Suprapubic skin (tissue), 4 donors: ENCODE results near the gene KIAA1755. TPM values are rescaled to one million over a fixed set of nuclear protein-coding genes. Genes with fewer than 3 reads are reported as not detected.
"Not testable (repeated sequence)": the region's sequence is repeated elsewhere in the genome, so short reads cannot be mapped to it uniquely, and the experiment has no call there.

Source experiments
- DNase-seq, 2 donors: peaks; one replicate each; pipeline ENCODE4 v3.0.0-alpha.2; 2019; ENCODE audit warnings: low spot score in 2 of 2
- H3K27ac ChIP-seq: fragments of 200-600 bp; sonication (generic); one replicate; pipeline ENCODE4 v1.5.1; 2019
- H3K27me3 ChIP-seq: fragments of 200-600 bp; sonication (generic); one replicate; pipeline ENCODE4 v1.5.1; 2019
- H3K36me3 ChIP-seq: fragments of 200-600 bp; sonication (generic); one replicate; pipeline ENCODE4 v1.5.1; 2019
- H3K4me1 ChIP-seq: fragments of 200-600 bp; sonication (generic); one replicate; pipeline ENCODE4 v1.5.1; 2019
- H3K4me3 ChIP-seq: fragments of 200-600 bp; sonication (generic); one replicate; pipeline ENCODE4 v1.5.1; 2019; ENCODE audit warnings: mild to moderate bottlenecking
- H3K9me3 ChIP-seq: fragments of 200-600 bp; sonication (generic); one replicate; pipeline ENCODE4 v1.5.1; 2019
- EP300 ChIP-seq: sonication (generic); formaldehyde crosslinking; IDR thresholded peaks from one replicate; pipeline ENCODE4 v1.6.1; 2017; ENCODE audit warnings: antibody characterized with exemption
- POLR2A ChIP-seq, 2 donors: fragments of 450-650 bp; IDR thresholded peaks; one replicate each; pipeline ENCODE4 v1.6.1; 2017; ENCODE audit warnings: antibody characterized with exemption in 2 of 2, mild to moderate bottlenecking in 2 of 2, moderate library complexity in 2 of 2
- POLR2AphosphoS5 ChIP-seq, 3 donors: sonication (generic); formaldehyde crosslinking; IDR thresholded peaks; one replicate each; pipeline ENCODE4 v1.6.1; 2017; ENCODE audit warnings: antibody characterized with exemption in 3 of 3
- WGBS: methylation state at CpG from one replicate; pipeline ENCODE4 v1.1.5; 2018; 5-methylcytosine and 5-hydroxymethylcytosine counted together
- total RNA-seq, 4 donors: library from RNA; depleted of rRNA; stranded (reverse); fragments of >200 nt; gene quantifications; one replicate each; pipeline ENCODE4 v1.1.0, GENCODE V29; 2016
- TF ChIP-seq, protein P1 (sequence below), 2 donors: fragments of 200-600 bp in 1 of 2; fragments of 450-650 bp in 1 of 2; sonication (generic) in 1 of 2; IDR thresholded peaks; one replicate each; pipeline ENCODE4 v1.5.1; 2016 to 2019; ENCODE audit warnings: antibody characterized with exemption in 2 of 2, mild to moderate bottlenecking in 1 of 2, moderate library complexity in 1 of 2

The KIAA1755 gene
- total RNA-seq, 4 donors from 2014 or later: 1.2 to 3.3 (median 2.0) TPM; not detected in 1

DNA sequence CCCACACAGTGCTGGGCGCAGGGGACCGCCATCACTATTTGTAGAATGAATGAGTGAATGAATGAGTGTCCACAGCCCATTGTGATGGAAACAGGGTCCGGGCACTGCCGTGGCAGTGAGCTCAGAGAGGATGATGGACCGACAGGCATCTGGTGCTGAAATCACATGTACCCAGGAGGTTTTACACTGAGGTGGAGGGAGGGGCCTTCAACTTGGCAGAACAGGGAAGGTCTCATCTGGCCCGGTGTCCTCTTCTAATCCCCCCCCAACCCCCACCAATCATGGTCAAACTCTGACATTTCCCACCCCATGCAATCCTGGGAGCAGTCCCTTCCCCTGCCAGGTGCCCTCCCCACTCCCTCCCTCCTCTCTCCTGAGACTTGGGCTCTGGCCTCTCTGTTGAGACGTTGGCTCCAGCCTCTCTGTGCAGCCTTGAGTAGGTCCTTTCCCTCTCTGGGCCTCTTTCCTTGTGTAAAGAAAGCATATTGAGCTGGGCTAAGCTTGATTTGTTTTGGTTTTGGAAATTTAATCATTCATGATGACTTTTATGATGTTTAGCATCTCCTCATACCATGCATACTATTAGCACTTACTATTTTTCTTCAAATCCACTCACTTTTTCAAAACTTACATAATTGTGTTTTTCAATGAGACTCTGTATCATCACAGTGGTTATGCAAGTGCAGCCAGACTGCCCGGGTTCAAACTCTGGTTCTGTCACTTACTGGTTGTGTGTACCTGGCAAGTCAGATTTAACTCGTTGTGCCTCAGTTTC, 10.8 kb downstream of the KIAA1755 start:
- H3K27me3 ChIP-seq: no peaks in the 10 kb centered on the region
- H3K4me3 ChIP-seq: no peak overlapping the region
- H3K36me3 ChIP-seq: no peaks in the 10 kb centered on the region
- DNase-seq: no peak
- peaks cover 10% of the 10 kb centered on the region for H3K4me1 ChIP-seq
- no peaks in the 10 kb centered on the region for H3K9me3 ChIP-seq
- no peak overlapping the region for H3K27ac ChIP-seq
- WGBS: 74% methylated on average over 9 of the region's 9 CpGs
- TF ChIP-seq POLR2A (IDR thresholded peaks at IDR 0.05) (no peak), EP300 (no peak), POLR2AphosphoS5 (IDR thresholded peaks at IDR 0.05) (no peak)
- TF ChIP-seq, protein P1, sequence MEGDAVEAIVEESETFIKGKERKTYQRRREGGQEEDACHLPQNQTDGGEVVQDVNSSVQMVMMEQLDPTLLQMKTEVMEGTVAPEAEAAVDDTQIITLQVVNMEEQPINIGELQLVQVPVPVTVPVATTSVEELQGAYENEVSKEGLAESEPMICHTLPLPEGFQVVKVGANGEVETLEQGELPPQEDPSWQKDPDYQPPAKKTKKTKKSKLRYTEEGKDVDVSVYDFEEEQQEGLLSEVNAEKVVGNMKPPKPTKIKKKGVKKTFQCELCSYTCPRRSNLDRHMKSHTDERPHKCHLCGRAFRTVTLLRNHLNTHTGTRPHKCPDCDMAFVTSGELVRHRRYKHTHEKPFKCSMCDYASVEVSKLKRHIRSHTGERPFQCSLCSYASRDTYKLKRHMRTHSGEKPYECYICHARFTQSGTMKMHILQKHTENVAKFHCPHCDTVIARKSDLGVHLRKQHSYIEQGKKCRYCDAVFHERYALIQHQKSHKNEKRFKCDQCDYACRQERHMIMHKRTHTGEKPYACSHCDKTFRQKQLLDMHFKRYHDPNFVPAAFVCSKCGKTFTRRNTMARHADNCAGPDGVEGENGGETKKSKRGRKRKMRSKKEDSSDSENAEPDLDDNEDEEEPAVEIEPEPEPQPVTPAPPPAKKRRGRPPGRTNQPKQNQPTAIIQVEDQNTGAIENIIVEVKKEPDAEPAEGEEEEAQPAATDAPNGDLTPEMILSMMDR (IDR thresholded peaks at IDR 0.05): no peak

DNA sequence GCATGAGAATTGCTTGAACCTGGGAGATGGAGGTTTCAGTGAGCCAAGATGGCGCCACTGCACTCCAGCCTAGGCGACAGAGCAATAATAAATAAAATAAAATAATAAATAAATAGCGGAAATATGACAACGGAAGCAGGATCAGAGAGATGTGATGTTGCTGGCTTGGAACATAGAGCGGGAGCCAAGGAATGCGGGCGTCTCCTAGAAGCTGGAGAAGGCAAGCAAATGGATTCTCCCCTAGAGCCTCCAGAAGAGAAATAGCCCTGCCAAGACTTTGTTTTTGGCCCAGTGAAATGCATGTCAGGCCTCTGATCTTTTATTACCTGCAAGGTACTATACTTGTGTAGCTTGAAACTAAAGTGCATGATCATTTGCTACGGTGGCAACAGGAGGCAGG, 12.4 kb downstream of the KIAA1755 start:
- TF ChIP-seq POLR2A (IDR thresholded peaks at IDR 0.05): no peak
- TF ChIP-seq EP300: no peak
- TF ChIP-seq POLR2AphosphoS5 (IDR thresholded peaks at IDR 0.05): no peak
- TF ChIP-seq, protein P1 (IDR thresholded peaks at IDR 0.05): no peak
- H3K27ac ChIP-seq: no peak overlapping the region
- H3K36me3 ChIP-seq: no peaks in the 10 kb centered on the region
- H3K9me3 ChIP-seq: no peaks in the 10 kb centered on the region
- no peak overlapping the region for H3K4me3 ChIP-seq
- no peaks in the 10 kb centered on the region for H3K27me3 ChIP-seq
- no peak for DNase-seq
- WGBS: 37% methylated on average over 8 of the region's 8 CpGs
- peaks cover 10% of the 10 kb centered on the region for H3K4me1 ChIP-seq

DNA sequence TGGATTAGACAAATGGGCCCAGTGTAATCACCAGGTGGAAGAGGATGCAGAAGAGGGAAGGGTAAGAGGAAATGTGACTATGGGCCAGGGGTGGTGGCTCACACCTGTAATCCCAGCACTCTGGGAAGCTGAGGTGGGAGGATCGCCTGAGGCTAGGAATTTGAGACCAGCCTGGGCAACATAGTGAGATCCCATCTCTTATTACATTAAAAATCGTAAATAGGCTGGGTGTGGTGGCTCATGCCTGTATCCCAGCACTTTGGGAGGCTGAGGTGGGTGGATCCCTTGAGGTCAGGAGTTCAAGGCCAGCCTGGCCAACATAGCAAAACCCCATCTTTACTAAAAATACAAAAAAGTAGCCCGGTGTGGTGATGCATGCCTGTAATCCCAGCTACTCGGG, 12.8 kb downstream of the KIAA1755 start:
- H3K4me1 ChIP-seq: peaks cover 10% of the 10 kb centered on the region
- H3K36me3 ChIP-seq, H3K27me3 ChIP-seq, DNase-seq, H3K27ac ChIP-seq, H3K9me3 ChIP-seq, H3K4me3 ChIP-seq: not testable (repeated sequence)
- WGBS: 81% methylated on average over 4 of the region's 4 CpGs

DNA sequence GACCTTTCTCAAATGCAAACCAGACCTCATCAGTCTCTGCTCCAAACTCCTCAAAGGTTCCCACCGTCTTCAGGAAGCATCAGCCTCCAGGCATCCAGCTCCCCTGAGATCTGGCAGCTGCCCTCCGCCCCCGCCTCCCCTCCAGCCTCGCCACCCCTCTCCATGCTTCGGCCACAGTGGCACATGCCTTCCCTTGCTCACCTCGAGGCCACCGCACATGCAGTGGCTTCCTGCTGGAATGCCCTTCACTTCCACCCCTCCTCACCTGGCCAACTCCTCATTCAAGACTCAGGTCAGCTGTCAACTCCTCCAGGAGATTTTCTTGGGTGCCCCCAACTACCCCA, 13.4 kb downstream of the KIAA1755 start:
- H3K27ac ChIP-seq: no peak overlapping the region
- H3K4me3 ChIP-seq: no peak overlapping the region
- H3K4me1 ChIP-seq: peaks cover 5% of the 10 kb centered on the region
- no peak for TF ChIP-seq POLR2A (IDR thresholded peaks at IDR 0.05)
- TF ChIP-seq POLR2AphosphoS5 (IDR thresholded peaks at IDR 0.05): no peak
- TF ChIP-seq, protein P1 (IDR thresholded peaks at IDR 0.05): no peak
- no peak for TF ChIP-seq EP300
- no peak for DNase-seq
- H3K36me3 ChIP-seq: no peaks in the 10 kb centered on the region
- no peaks in the 10 kb centered on the region for H3K9me3 ChIP-seq
- no peaks in the 10 kb centered on the region for H3K27me3 ChIP-seq
- WGBS: 71% methylated on average over 7 of the region's 7 CpGs

DNA sequence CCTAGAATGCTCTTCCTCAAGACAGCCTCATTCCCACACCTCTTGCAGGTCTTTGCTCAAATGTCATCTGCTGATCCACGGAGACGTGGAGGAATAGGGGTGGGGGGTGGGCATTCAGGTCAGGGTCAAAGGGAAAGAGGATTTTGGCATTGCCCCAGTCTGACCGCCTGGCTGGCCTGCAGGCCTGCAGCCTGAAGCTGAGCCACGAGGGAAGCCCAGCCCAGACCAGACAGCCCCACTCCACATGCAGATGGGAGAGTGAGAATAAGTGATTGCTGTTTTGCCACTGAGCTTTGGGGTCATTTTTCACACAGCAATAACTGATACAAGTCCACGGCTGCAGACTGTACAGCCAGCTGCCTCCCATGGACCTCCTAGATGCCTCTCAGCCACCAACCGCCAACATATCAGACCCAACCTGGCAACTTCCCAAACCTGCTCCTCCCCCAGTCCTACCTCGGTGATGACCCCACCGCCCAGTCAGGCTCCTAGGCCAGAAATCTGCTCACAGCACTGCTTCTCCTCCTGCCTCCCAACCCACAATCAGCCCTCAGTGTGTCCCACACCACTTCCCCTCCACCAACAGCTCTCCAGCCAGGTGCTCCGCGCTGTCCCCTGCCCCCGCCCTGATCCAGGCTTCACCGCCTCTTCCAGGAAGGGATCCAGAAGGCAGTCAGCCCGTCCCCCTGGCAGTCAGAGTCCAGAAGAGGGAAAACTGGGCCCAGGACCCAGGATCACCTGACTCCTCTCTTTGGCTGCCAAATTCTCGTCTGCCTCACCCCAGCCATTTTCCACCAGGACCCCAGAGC, 14.0 kb downstream of the KIAA1755 start:
- Histone ChIP-seq H3K4me3 (no peak overlapping the region), H3K9me3 (no peaks in the 10 kb centered on the region), H3K36me3 (no peaks in the 10 kb centered on the region), H3K4me1 (no peaks in the 10 kb centered on the region), H3K27me3 (no peaks in the 10 kb centered on the region), H3K27ac (no peak overlapping the region)
- DNase-seq: no peak
- WGBS: 50% methylated on average over 14 of the region's 14 CpGs
- no peak for TF ChIP-seq EP300
- TF ChIP-seq, protein P1 (IDR thresholded peaks at IDR 0.05): no peak
- no peak for TF ChIP-seq POLR2AphosphoS5 (IDR thresholded peaks at IDR 0.05)
- no peak for TF ChIP-seq POLR2A (IDR thresholded peaks at IDR 0.05)
